OCI-LY1 (cell line): ENCODE data around the gene SAMMSON.

ENCODE experiments used
- CTCF ChIP-seq: fragments of 200-600 bp; sonication (generic), shearing (Covaris generic); IDR thresholded peaks from 2 replicates; pipeline ENCODE4 v1.5.1; 2017; ENCODE audit warnings: mild to moderate bottlenecking, antibody characterized with exemption, low read length, moderate library complexity, mixed read lengths
- EZH2 ChIP-seq: fragments of 200-600 bp; sonication (generic), shearing (Covaris generic); IDR thresholded peaks from 2 replicates; pipeline ENCODE4 v1.8.0; 2017; ENCODE audit warnings: borderline replicate concordance, mixed run types, mild to moderate bottlenecking, antibody characterized with exemption, low read length, moderate library complexity, mixed read lengths

GRCh38 chr3:70040386-70040785 is 40.9 kb downstream of the SAMMSON start:
- TF ChIP-seq CTCF (no peak), EZH2 (no peak)
